ENCODE measurements around the gene SUB1. TPM values are rescaled to one million over a fixed set of nuclear protein-coding genes. Genes with fewer than 3 reads are reported as not detected.

The SUB1 gene
- total RNA-seq, 1 experiment from 2014 or later: 288 TPM

GRCh38 chr5:32651638-32652037 lies 66.3 kb downstream of the SUB1 start:
- no peaks in the 10 kb centered on the region for H3K79me2 ChIP-seq (ENCODE audit: insufficient read depth, low read length)
- H3K4me2 ChIP-seq (ENCODE audit: insufficient read depth, insufficient read length, low read length): no peak overlapping the region
- no peak overlapping the region for H2AK5ac ChIP-seq (ENCODE audit: insufficient read length, low read length)
- no peak overlapping the region for H2BK20ac ChIP-seq (ENCODE audit: low read depth, low read length, poor library complexity, severe bottlenecking)
- no peak overlapping the region for H3K27ac ChIP-seq (ENCODE audit: insufficient read length, low read depth, low read length)
- no peak overlapping the region for H3T11ph ChIP-seq (ENCODE audit: low read length)
- no peaks in the 10 kb centered on the region for H3K9me3 ChIP-seq (ENCODE audit: control insufficient read depth, low read depth, low read length)
- H3K14ac ChIP-seq (ENCODE audit: insufficient read depth, low read length): no peak overlapping the region
- no peaks in the 10 kb centered on the region for H3K23me2 ChIP-seq (ENCODE audit: insufficient read length, low read depth, low read length, poor library complexity, severe bottlenecking)
- no CpG with 5 or more reads among the region's 5 CpGs for WGBS (ENCODE audit: extremely low coverage, insufficient read length, low lambda C conversion rate)
- no peaks in the 10 kb centered on the region for H3K79me1 ChIP-seq (ENCODE audit: insufficient read depth, low read depth, low read length, poor library complexity, severe bottlenecking)
- H3K23ac ChIP-seq (ENCODE audit: insufficient read length, low read depth, low read length): no peak overlapping the region
- DNase-seq: no peak
- no peak overlapping the region for H3K4ac ChIP-seq (ENCODE audit: low read depth, low read length)
- H3K36me3 Mint-ChIP-seq (ENCODE audit: insufficient read depth in 1 of 3, low read depth in 3 of 3): peaks cover 6 to 16% (median 13%) of the 10 kb centered on the region in 3 experiments; a peak in 6 of 7 replicates
- peaks cover 18 to 20% of the 10 kb centered on the region in 2 experiments for H3K9me3 Mint-ChIP-seq
- no peak overlapping the region for H2BK120ac ChIP-seq (ENCODE audit: low read depth, low read length, poor library complexity, severe bottlenecking)
- no peak overlapping the region for H3K27ac Mint-ChIP-seq
- H3K18ac ChIP-seq (ENCODE audit: insufficient read length, low read depth, low read length): no peak overlapping the region
- no peak overlapping the region for H4K5ac ChIP-seq (ENCODE audit: insufficient read length, low read depth, low read length)
- no peaks in the 10 kb centered on the region for H4K20me1 ChIP-seq (ENCODE audit: control insufficient read depth, insufficient read depth, insufficient read length)
- no peak overlapping the region for H2BK15ac ChIP-seq (ENCODE audit: low read depth, low read length)
- no peak overlapping the region for H3K56ac ChIP-seq (ENCODE audit: insufficient read length, low read depth, low read length)
- TF ChIP-seq CTCF (conservative IDR thresholded peaks at IDR 0.05): no peak
- no peak overlapping the region for H3K9ac ChIP-seq (ENCODE audit: extremely low read depth, insufficient read length, low read length)
- no peak overlapping the region for H4K91ac ChIP-seq (ENCODE audit: insufficient read length, low read depth, low read length)
- H3K27me3 ChIP-seq (ENCODE audit: insufficient read depth, low read length): no peaks in the 10 kb centered on the region
- no peak overlapping the region for H4K8ac ChIP-seq (replicated peaks; ENCODE audit: insufficient read length, low read depth, low read length)
- H3K4me1 ChIP-seq (ENCODE audit: insufficient read depth, low read length): no peaks in the 10 kb centered on the region
- H3K4me1 Mint-ChIP-seq: no peaks in the 10 kb centered on the region
- H3K27me3 Mint-ChIP-seq (ENCODE audit: low read depth): peaks cover 2% of the 10 kb centered on the region
- H3K4me3 Mint-ChIP-seq: no peak overlapping the region
- H2AFZ ChIP-seq (ENCODE audit: low read length): no peak overlapping the region
- no peak overlapping the region for H2BK5ac ChIP-seq (ENCODE audit: insufficient read length, low read length)
- H2BK12ac ChIP-seq (ENCODE audit: insufficient read length, low read depth, low read length): no peak overlapping the region

Other genes starting within 250 kb of the SUB1 start
- gene ZFR, start 140.8 kb upstream of the SUB1 start, total RNA-seq (2021): 61.8 and 62.4 TPM in 2 replicates
- gene NPR3, start 125.8 kb downstream of the SUB1 start, total RNA-seq (2021): not detected in 2 replicates

Measured in H9 (cell line).